Epithelial cell of proximal tubule (primary cell): Measurements from ENCODE around the gene NLN. TPM values are rescaled to one million over a fixed set of nuclear protein-coding genes. Genes with fewer than 3 reads are reported as not detected.

Experiments used
- DNase-seq: peaks from one replicate; pipeline ENCODE4 v3.0.0-alpha.2; 2011; ENCODE audit warnings: low read depth
- H3K4me3 ChIP-seq: 2 replicates; pipeline ENCODE4 v1.5.1; 2011; ENCODE audit warnings: low read depth, mild to moderate bottlenecking, low read length
- CTCF ChIP-seq: conservative IDR thresholded peaks from 2 replicates; pipeline ENCODE4 v1.5.1; 2012; ENCODE audit warnings: low read depth, mild to moderate bottlenecking, low read length
- total RNA-seq: library from RNA; depleted of rRNA; stranded (reverse); fragments of >200 nt; gene quantifications from 2 replicates; pipeline ENCODE4 v1.2.3, GENCODE V29; 2015

The NLN gene
- total RNA-seq, 1 donor from 2014 or later: 25.8 TPM

DNA sequence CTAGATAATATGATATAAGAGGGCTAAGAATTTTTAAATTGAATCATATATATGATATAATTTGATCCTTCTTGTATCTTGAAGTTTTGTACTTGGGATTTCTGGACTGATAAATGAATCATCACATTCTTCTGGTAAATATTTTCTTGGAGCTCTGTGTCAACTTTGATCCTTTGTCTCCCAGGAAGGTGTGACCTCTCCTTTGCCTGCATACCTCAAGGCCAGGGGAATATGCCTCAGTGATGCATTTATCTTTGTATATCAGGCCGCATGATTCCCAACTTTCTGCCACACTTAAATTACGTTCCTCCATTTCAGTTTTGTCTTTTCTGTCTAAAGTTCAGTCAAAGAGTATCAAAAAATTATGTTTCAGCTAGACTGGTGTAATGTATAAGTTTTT is 101.2 kb downstream of the NLN start:
- peak; percentile 62 for DNase-seq
- TF ChIP-seq CTCF: no peak
- no peak overlapping the region for H3K4me3 ChIP-seq

DNA sequence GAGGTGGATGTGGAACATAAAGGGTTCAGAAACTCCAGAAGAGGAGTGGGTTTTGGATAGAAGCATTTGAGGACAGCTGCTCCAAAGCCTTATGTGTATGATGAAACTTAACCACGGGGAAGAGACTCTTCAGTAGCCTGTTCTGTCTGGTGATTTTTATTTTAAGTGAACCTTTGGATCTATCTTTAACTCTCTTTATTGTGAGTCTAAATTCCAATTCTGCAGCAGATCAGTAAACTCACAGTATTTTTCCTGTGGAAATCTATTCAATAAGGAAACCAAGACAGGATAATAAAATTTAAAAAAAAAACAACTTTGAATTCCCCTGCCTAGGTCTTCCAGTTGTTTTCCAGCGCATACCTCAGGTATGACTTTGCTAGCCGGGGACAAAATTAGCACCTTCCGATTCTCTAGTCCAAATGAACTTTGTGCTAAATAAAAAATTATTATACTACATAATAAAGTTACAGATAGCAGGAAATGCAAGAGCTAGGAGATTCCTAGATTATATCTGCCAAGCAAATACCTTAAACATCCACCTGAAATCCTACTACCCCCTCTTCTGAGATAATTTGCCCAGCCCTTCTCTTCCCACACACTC is 101.9 kb downstream of the NLN start:
- H3K4me3 ChIP-seq: no peak overlapping the region
- TF ChIP-seq CTCF: no peak
- no peak for DNase-seq

GRCh38 chr5:65825408-65826328 is 103.7 kb downstream of the NLN start:
- no peak for DNase-seq
- H3K4me3 ChIP-seq: no peak overlapping the region
- TF ChIP-seq CTCF: no peak

- no peak overlapping the region for H3K4me3 ChIP-seq
- no peak for TF ChIP-seq CTCF
- DNase-seq: no peak
These were observed 106.3 kb downstream of the NLN start for GRCh38 chr5:65828022-65828896.

DNA sequence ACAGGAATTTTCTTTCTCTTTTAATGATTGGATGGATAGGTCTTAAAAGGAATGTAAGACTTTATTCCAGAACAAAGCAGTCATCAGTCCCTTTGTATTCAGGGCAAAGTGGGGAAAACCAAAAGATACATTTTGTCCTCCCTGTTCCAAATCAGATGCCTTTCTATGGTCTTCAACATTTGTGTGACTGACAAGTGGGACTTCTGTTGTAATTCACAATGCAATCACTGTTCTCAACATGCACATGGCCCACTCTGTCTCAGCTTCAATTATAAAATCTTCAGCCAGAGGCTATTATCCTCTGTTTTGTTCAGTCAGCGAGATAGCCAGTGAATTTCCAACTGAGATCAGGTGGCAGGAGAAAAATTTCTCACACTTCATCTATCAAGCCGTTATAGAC is 108.9 kb downstream of the NLN start:
- DNase-seq: no peak

More for the DNA sequence above, 108.9 kb downstream of the NLN start:
- TF ChIP-seq CTCF: no peak
- H3K4me3 ChIP-seq: no peak overlapping the region
